GM06990 (cell line): ENCODE data around the gene SYNM.

ENCODE experiments used
- DNase-seq: peaks from one replicate; pipeline ENCODE4 v3.0.0-alpha.2; 2011; ENCODE audit not compliant: insufficient read length; ENCODE audit errors: extremely low read depth
- H3K27me3 ChIP-seq: replicated peaks from 2 replicates; pipeline ENCODE4 v1.6.0; 2011; ENCODE audit warnings: low read length; ENCODE audit not compliant: control insufficient read depth, insufficient read depth
- H3K36me3 ChIP-seq: 2 replicates; pipeline ENCODE4 v1.5.1; 2011; ENCODE audit warnings: low read length; ENCODE audit not compliant: control insufficient read depth, insufficient read depth
- H3K4me3 ChIP-seq: replicated peaks from 2 replicates; pipeline ENCODE4 v1.5.1; 2011; ENCODE audit warnings: low read depth, mild to moderate bottlenecking, control low read depth, low read length
- TF ChIP-seq, protein P1 (sequence below): IDR thresholded peaks from 2 replicates; pipeline ENCODE4 v1.5.1; 2011; ENCODE audit warnings: low read length, control low read depth, mild to moderate bottlenecking, inconsistent platforms; ENCODE audit not compliant: insufficient read depth, poor library complexity, severe bottlenecking

SYNM gene

DNA sequence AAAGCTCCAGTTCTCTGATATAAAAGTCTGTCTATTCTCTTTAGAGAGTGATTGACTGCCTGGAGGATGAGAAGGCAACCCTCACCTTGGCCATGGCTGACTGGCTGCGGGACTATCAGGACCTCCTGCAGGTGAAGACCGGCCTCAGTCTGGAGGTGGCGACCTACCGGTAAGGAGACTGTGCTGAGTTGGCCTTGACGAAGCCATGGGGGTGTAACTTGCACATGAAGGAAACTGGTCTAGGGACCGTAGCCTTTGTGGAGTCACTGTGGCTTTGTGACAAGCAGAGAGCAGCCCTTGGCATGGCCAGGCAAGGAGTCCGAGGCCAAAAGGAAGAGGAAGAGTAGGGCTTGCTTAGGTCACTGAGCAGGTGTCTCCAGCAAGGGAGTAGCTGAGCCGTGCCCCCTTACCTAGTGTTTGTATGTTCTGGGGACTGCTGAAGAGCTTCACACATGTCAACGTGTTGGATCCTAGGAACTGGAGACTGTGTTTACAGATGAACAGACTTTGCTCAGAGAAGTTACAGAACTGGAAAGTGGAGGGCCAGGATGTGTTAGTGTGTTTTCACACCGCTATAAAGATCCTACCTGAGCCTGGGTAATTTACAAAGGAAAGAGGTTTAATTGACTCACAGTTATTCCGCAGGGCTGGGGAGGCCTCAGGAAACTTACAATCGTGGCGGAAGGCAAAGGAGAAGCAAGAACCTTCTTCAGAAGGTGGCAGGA, 8.8 kb downstream of the SYNM start:
- no peak overlapping the region for H3K4me3 ChIP-seq
- TF ChIP-seq, protein P1, sequence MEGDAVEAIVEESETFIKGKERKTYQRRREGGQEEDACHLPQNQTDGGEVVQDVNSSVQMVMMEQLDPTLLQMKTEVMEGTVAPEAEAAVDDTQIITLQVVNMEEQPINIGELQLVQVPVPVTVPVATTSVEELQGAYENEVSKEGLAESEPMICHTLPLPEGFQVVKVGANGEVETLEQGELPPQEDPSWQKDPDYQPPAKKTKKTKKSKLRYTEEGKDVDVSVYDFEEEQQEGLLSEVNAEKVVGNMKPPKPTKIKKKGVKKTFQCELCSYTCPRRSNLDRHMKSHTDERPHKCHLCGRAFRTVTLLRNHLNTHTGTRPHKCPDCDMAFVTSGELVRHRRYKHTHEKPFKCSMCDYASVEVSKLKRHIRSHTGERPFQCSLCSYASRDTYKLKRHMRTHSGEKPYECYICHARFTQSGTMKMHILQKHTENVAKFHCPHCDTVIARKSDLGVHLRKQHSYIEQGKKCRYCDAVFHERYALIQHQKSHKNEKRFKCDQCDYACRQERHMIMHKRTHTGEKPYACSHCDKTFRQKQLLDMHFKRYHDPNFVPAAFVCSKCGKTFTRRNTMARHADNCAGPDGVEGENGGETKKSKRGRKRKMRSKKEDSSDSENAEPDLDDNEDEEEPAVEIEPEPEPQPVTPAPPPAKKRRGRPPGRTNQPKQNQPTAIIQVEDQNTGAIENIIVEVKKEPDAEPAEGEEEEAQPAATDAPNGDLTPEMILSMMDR, result no peak
- no peak for DNase-seq
- no peaks in the 10 kb centered on the region for H3K27me3 ChIP-seq
- H3K36me3 ChIP-seq, result no peaks in the 10 kb centered on the region

DNA sequence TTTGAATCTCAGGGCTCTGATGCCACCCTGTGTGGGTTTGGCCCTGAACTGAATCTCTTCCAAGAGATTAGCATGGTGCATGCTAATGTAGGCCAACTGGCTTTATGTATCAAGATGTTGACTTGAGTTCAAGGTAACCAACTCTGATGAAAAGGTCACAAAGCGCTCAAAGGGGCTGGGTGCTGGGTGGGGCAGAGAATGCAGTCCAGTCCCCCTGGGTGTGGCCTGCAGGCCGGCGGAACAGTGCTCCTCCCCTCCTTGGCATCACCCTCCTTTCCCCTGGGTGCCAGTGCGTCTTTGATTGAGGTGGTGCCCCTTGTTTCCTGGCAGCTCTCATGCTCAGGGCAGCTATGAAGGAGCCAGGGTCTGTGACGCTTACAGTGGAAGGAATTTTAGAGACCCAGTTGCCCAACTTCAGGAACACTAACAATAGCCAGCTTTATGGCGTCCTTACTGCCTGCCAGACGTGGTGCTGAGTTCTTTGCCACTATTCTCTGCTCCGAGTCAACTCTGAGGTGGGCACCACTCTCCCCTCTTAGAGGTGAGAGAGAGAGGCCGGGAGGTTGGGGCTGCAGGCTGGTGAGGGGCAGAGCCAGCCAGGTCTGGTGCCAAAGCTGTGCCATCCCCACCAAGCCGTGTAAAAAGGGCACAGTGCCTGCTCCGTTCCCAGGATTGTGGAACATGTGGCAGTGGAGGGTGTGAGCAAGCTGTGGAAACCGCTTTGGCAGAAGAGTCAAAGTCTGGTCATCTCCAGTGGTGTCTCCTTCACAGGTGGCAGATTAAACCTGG, 9.8 kb downstream of the SYNM start:
- TF ChIP-seq, protein P1, result no peak
- Histone ChIP-seq H3K27me3 (no peaks in the 10 kb centered on the region), H3K36me3 (no peaks in the 10 kb centered on the region), H3K4me3 (no peak overlapping the region)
- DNase-seq, result no peak

DNA sequence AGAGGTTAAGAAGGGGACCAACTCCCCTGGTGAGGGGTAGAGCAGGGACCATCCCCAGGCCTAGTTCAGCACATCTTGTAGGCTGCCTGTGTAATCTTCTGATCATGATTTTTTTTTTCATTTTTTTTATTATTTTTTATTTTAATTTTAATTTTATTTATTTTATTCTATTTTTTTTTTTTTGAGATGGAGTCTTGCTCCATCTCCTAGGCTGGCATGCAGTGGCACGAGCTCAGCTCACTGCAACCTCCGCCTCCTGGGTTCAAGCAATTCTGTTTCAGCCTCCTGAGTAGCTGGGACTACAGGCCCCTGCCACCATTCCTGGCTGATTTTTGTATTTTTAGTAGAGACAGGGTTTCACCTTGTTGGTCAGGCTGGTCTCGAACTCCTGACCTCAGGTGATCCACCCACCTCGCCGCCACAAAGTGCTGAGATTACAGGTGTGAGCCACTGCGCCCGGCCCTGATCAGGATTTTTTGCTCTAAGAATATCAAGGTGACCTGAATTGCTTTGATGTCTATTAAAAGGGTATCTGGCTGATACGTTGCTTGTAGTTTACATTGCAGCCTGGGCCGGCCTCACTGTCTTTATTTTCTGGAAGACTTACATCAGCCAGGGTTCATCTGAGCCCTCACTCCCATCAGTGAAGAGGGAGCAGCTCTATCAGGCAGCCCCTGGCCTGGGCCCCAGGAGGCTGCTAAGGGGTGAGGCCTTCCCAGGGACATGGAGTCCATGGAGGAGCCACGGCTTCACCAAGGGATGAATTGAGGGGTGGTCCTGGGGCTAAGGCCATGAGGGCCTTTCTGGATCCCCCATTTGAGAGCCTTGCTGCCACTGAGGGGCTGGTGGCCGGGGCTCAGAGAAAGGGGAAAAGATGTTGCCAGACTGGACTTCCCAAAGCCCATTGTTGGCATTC, 10.7 kb downstream of the SYNM start:
- no peaks in the 10 kb centered on the region for H3K36me3 ChIP-seq
- TF ChIP-seq, protein P1, result no peak
- DNase-seq, result no peak
- no peak overlapping the region for H3K4me3 ChIP-seq
- no peaks in the 10 kb centered on the region for H3K27me3 ChIP-seq

DNA sequence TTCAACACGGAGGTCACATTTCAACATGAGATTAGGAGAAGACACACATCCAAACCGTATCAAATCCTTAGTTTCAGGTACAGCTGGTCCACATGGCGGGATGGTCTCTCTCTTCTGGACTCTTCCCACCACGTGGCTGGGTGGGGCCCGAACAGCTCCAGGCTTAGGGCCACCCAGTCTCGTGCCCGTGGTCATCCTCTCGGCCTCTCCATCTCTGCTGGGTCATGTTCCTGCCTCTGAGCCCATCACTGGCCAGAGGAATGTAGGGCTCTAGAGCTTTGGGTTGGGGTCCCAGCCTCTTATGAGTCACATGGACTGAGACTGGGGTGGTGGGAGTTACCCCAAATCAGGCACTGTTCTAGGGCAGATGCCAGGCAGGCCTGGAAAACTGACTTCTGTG, 12.2 kb downstream of the SYNM start:
- H3K27me3 ChIP-seq, result no peaks in the 10 kb centered on the region
- no peaks in the 10 kb centered on the region for H3K36me3 ChIP-seq
- DNase-seq, result no peak

DNA sequence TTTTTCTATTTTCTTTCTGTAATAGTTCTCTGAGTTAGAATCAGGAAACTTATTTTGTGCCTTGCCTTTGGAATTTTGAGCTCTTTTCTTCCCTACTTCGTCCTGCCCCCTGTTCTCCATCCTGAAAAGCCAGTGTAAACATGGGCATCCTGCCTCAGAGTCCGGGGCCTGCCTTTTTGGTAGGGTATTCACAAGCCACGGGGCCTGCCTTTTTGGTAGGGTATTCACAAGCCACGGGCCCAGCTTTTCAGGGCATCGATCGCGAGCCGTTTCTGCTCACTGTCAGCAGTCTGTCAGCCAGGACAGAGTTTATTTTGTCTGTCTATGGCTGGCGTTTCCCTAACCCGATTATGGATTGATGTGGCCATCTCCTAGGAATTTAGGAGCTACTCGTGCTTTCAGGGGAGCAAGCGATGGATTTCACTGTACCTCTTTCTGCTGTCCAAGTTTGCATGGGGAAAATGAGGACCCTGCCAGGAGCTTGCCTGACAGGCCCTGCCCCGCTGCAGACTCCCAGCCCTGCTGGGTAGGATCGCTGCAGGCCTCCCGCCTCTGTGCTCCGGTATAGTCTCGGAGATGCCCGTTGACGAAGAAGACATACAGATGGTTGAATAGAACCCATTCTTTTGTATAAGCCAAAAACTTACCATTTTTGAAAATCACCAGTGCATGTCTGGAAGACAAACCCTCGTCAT, 12.8 kb downstream of the SYNM start:
- Histone ChIP-seq H3K27me3 (no peaks in the 10 kb centered on the region), H3K4me3 (no peak overlapping the region), H3K36me3 (no peaks in the 10 kb centered on the region)
- DNase-seq, result no peak
- TF ChIP-seq, protein P1, result no peak

More for the DNA sequence above, 12.2 kb downstream of the SYNM start:
- H3K4me3 ChIP-seq, result no peak overlapping the region
- TF ChIP-seq, protein P1, result no peak
